ENCODE measurements around the gene PTK7. TPM values are rescaled to one million over a fixed set of nuclear protein-coding genes. Genes with fewer than 3 reads are reported as not detected.

Gene PTK7
- total RNA-seq, 1 experiment from 2014 or later = 66.0 TPM

GRCh38 chr6:43033496-43034189, 42.5 kb upstream of the PTK7 start:
- no peak for TF ChIP-seq CTCF (IDR thresholded peaks at IDR 0.05; ENCODE audit: unreplicated experiment)
- Mint-ChIP-seq H3K4me3 (ENCODE audit: low read depth, unreplicated experiment) (no peak overlapping the region), H3K27me3 (ENCODE audit: unreplicated experiment) (no peaks in the 10 kb centered on the region), H3K36me3 (ENCODE audit: insufficient read depth, unreplicated experiment) (peaks cover 79% of the 10 kb centered on the region), H3K4me1 (ENCODE audit: low read depth, unreplicated experiment) (no peaks in the 10 kb centered on the region), H3K27ac (ENCODE audit: unreplicated experiment) (no peak overlapping the region), H3K9me3 (ENCODE audit: low read depth, unreplicated experiment) (no peaks in the 10 kb centered on the region)
- intact Hi-C loops (cut with micrococcal nuclease; ENCODE audit: unreplicated experiment) = no loop called here
- no TSS peak for BruUV-seq (replicated peaks)
- CTCF ChIA-PET = interaction anchor here (0.7 to 1.2 kb wide), 2 partner anchors 14 to 72 kb away, joined by 3 read pairs; no protein-coding TSS in a partner anchor
- DNase-seq = no peak

GRCh38 chr6:43034190-43034525, 42.0 kb upstream of the PTK7 start:
- Mint-ChIP-seq H3K27ac (ENCODE audit: unreplicated experiment) (no peak overlapping the region), H3K4me1 (ENCODE audit: low read depth, unreplicated experiment) (no peaks in the 10 kb centered on the region), H3K4me3 (ENCODE audit: low read depth, unreplicated experiment) (no peak overlapping the region), H3K9me3 (ENCODE audit: low read depth, unreplicated experiment) (no peaks in the 10 kb centered on the region), H3K27me3 (ENCODE audit: unreplicated experiment) (no peaks in the 10 kb centered on the region), H3K36me3 (ENCODE audit: insufficient read depth, unreplicated experiment) (peaks cover 84% of the 10 kb centered on the region)
- no peak for DNase-seq
- CTCF ChIA-PET = interaction anchor here (1.2 kb wide), 1 partner anchor 14 kb away, joined by 3 read pairs; no protein-coding TSS in a partner anchor
- no peak for TF ChIP-seq CTCF (IDR thresholded peaks at IDR 0.05; ENCODE audit: unreplicated experiment)
- no TSS peak for BruUV-seq (replicated peaks)
- intact Hi-C loops (cut with micrococcal nuclease; ENCODE audit: unreplicated experiment) = no loop called here

- Mint-ChIP-seq H3K36me3 (ENCODE audit: insufficient read depth, unreplicated experiment) (peaks cover 83% of the 10 kb centered on the region), H3K9me3 (ENCODE audit: low read depth, unreplicated experiment) (no peaks in the 10 kb centered on the region), H3K27ac (ENCODE audit: unreplicated experiment) (no peak overlapping the region), H3K27me3 (ENCODE audit: unreplicated experiment) (no peaks in the 10 kb centered on the region), H3K4me1 (ENCODE audit: low read depth, unreplicated experiment) (no peaks in the 10 kb centered on the region), H3K4me3 (ENCODE audit: low read depth, unreplicated experiment) (no peak overlapping the region)
- TF ChIP-seq CTCF (IDR thresholded peaks at IDR 0.05; ENCODE audit: unreplicated experiment) = no peak
- intact Hi-C loops (cut with micrococcal nuclease; ENCODE audit: unreplicated experiment) = no loop called here
- CTCF ChIA-PET = no interaction called here
- DNase-seq = no peak
- no TSS peak for BruUV-seq (replicated peaks)
Measured at GRCh38 chr6:43035495-43036194, 40.5 kb upstream of the PTK7 start.

- Mint-ChIP-seq H3K36me3 (ENCODE audit: insufficient read depth, unreplicated experiment) (peaks cover 77% of the 10 kb centered on the region), H3K4me3 (ENCODE audit: low read depth, unreplicated experiment) (no peak overlapping the region), H3K27ac (ENCODE audit: unreplicated experiment) (no peak overlapping the region), H3K9me3 (ENCODE audit: low read depth, unreplicated experiment) (no peaks in the 10 kb centered on the region), H3K4me1 (ENCODE audit: low read depth, unreplicated experiment) (no peaks in the 10 kb centered on the region), H3K27me3 (ENCODE audit: unreplicated experiment) (no peaks in the 10 kb centered on the region)
- DNase-seq = no peak
- BruUV-seq (replicated peaks) = no TSS peak
- TF ChIP-seq CTCF (IDR thresholded peaks at IDR 0.05; ENCODE audit: unreplicated experiment) = no peak
- CTCF ChIA-PET = interaction anchor here (1.8 kb wide), 1 partner anchor 107 kb away, joined by 4 read pairs; no protein-coding TSS in a partner anchor
- intact Hi-C loops (cut with micrococcal nuclease; ENCODE audit: unreplicated experiment) = no loop called here
Measured at GRCh38 chr6:43036712-43037111, 39.4 kb upstream of the PTK7 start.

All from Calu3 (cell line).